WI38 (cell line): Measurements from ENCODE around the gene B9D1.

Experiments
- H3K4me3 ChIP-seq: 2 replicates; pipeline ENCODE4 v1.5.1; 2011; ENCODE audit warnings: low read depth, mild to moderate bottlenecking, control low read depth, low read length
- TF ChIP-seq, protein P1 (sequence below): IDR thresholded peaks from 2 replicates; pipeline ENCODE4 v1.5.1; 2012; ENCODE audit warnings: low read depth, mild to moderate bottlenecking, control low read depth, low read length

B9D1 gene

DNA sequence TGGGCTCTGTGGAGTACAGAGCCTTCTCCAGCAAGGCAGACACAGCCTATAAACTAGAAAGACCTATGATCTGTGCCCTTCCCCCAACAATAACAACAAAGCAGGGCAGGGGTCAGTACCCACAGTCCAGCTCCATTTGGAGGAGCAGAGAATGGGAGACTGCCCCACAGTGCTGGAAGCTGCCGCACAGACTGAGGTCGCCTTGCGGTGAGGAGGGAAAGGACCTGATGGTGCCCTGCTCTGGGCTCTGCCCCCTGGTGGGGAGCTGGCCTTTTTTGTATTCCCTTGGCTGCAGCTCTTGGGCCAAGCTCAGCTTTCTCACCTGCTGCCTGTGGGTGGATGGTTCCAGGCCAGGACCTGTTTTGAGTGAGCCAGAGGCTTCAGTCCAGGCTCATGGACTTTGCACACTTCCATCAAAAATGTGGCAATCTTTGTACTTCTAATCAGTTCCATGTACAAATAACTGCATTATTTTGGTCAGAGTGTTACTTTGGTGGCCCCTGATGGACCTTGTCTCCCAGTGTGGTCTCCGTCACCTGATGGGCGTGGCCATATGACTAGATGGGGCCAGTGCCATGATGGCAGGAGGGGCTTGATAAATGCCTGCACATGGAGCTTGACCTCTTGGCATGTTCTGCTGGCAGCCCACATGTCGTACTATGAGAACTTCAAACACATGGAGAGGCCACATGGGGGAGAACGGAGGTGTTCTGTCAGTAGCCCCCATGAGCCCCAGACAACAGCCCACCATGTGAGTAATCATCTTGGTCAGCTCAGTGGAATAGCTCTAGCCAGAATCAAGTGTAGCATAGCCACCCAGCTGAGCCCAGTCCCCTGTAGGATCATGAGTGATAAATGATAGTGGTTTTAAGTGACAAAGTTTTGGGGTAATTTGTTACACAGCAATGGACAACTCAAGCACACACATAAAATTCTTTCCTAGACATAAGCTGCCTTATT is 24.2 kb downstream of the B9D1 start:
- no peak overlapping the region for H3K4me3 ChIP-seq
- TF ChIP-seq, protein P1, sequence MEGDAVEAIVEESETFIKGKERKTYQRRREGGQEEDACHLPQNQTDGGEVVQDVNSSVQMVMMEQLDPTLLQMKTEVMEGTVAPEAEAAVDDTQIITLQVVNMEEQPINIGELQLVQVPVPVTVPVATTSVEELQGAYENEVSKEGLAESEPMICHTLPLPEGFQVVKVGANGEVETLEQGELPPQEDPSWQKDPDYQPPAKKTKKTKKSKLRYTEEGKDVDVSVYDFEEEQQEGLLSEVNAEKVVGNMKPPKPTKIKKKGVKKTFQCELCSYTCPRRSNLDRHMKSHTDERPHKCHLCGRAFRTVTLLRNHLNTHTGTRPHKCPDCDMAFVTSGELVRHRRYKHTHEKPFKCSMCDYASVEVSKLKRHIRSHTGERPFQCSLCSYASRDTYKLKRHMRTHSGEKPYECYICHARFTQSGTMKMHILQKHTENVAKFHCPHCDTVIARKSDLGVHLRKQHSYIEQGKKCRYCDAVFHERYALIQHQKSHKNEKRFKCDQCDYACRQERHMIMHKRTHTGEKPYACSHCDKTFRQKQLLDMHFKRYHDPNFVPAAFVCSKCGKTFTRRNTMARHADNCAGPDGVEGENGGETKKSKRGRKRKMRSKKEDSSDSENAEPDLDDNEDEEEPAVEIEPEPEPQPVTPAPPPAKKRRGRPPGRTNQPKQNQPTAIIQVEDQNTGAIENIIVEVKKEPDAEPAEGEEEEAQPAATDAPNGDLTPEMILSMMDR, result peak; percentile 34; the same call in 1 of the 2 replicates

DNA sequence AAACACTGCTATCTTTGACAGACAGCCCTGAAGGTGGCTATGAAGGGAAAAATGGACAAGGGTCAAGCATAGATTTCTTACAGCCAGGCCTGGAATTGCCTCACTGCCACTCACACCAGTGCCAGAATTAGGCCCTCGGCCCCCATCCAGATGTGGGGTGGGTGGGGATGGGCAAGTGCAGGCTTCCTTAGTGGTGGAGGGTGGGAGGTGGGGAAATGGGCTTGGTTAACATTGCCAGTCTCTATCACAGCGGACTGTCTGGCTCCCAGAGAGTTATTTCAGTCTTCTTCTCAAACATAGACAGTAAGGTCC is 24.9 kb downstream of the B9D1 start:
- H3K4me3 ChIP-seq, result no peak overlapping the region
- TF ChIP-seq, protein P1, result no peak

DNA sequence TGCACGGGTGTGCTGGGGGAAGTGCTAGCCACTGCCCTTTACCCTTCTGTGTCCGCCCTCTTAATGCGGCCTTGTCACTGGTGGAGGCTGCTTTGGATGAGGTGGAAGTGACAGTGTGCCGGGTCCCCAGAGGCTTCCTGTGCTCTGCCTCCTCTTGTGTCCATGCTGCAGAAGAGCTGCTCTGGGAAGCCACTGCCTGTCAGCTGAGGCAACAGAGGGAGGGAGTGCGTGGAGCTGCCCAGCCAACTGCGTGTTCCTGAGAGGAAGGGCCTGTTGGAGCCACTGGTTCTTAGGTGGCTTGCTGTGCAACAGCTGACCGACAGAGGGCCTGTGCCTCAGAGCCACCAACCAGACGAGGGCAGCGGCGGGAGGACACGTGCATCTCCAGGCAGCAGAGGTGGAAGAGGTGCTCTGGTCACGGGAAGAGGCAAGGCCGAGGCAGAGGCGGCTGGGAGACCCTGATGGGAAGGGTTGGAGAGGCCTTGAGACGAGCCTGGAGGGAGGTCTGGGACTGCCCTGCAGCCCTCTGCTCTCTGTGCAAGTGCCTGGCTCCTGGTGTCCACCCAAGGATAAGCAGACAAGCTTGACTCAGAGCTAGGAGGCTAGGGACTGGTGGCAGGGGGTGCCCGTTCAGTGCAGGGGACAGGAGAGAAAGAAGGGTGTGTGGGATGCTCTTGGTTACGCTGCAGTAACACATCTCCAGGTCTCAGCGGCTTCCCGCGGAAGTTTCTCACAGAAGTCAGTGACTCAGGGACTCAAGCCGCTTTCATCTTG is 25.4 kb downstream of the B9D1 start:
- TF ChIP-seq, protein P1, result no peak
- H3K4me3 ChIP-seq, result no peak overlapping the region

DNA sequence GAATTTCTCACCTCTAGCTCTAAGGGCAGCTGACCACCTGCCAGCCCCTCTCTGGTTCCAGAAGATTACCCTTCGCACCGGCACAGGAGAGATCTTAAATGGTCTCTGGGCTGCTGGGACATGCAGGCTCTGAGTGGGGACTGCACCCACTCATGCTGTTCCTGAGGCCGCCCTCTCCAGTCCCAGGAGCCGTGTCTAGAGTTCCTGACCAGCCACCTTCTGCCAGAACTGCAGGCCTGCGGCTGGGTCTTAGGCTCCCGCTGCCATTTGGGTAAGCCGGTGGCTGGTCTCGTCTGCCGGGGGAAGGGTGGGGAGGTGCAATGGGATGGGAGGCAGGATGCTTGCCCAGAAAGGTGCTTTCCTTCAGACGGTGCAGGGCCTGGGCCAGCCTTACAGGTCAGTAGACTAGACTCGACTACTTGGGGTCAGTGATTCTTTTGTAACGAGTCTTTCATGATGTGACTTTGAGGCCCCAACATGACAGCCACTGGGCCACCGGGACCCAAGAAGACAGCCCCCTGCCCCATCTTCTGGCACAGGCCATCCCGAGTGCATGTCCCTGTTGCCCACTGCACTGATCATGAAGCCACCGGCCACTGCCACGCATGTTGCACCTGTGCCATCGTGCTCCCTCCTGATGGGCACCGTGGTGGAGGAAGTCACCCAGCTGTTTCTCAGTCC is 26.4 kb downstream of the B9D1 start:
- no peak overlapping the region for H3K4me3 ChIP-seq
- TF ChIP-seq, protein P1, result no peak

DNA sequence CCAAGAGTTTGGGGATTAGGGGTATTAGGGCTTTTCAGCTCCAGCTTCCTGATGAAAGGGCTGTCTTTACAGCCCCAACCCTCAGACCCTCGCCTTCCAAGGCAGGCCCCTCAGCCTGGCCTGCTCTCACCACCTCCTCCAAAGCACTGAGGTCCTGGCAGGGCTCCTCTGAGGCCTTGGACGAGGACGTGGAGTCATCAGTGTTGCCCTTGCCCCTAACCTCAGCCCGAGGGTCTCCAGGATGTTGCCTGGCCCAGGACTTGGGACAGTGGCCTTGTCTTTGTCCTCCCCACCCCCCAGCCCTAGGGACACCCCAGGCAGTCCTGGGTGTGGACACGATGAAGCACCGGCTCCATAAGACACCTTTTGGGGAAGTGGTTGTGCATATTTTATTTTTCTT is 28.2 kb downstream of the B9D1 start:
- H3K4me3 ChIP-seq, result no peak overlapping the region
- TF ChIP-seq, protein P1, result no peak

DNA sequence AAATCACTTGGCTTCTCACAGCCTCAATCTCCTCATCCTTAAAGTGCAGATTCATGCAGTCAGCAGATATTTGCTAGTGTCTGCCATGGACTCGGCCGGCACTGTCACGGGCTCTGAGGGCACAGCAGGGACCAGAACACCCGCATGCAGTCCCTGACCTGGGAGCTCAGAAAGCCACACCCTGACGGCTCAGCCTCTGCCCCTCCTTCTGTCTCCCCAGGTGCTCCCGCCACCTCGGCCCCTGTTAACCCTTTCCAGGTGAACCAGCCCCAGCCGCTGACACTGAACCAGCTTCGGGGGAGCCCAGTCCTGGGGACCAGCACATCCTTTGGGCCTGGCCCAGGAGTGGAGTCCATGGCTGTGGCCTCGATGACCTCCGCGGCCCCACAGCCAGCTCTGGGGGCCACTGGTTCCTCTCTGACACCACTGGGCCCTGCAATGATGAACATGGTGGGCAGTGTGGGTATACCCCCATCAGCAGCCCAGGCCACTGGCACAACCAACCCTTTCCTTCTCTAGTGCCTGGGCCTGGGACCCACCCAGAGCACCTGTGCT is 28.7 kb downstream of the B9D1 start:
- TF ChIP-seq, protein P1, result no peak
- H3K4me3 ChIP-seq, result no peak overlapping the region
